HG02610 (cell line): ENCODE data around the gene PCK2.

Experiments
- ATAC-seq: cut with Tn5 transposase; IDR thresholded peaks from one replicate; pipeline ENCODE4 v1.9.1; 2021; ENCODE audit warnings: mild to moderate bottlenecking, moderate library complexity; ENCODE audit not compliant: unreplicated experiment

Gene PCK2

DNA sequence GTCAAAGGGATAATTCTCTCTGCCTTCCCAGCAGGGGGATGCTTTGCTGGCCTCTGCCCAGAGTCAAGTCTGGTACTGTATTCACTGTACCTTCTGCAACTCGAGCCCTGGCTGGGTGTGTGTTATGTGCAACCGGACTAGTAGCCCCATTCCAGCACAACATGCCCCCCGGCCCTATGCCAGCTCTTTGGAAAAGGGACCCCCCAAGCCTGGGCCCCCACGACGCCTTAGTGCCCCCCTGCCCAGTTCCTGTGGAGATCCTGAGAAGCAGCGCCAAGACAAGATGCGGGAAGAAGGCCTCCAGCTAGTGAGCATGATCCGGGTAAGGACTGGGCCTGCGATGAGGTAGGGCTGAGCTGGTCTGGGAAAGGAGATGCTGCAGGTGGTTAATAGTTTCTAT, 56.5 kb downstream of the PCK2 start:
- no peak for ATAC-seq

- no peak for ATAC-seq
These were observed 56.9 kb downstream of the PCK2 start for GRCh38 chr14:24150993-24151392.

- ATAC-seq: no peak
These were observed 57.4 kb downstream of the PCK2 start for GRCh38 chr14:24151404-24152080.
